MCF 10A (cell line): ENCODE results near the gene OR5B21. TPM values are rescaled to one million over a fixed set of nuclear protein-coding genes. Genes with fewer than 3 reads are reported as not detected.

Experiments
- BruUV-seq: library from RNA; stranded (reverse); fragments of 400-500 nt; replicated peaks from 2 replicates; lab custom pipeline; 2021; lab: Mats Ljungman, UMichigan
- CTCF ChIA-PET: fragments of 300-600 bp; sonication (Branson Sonifier 250); formaldehyde crosslinking; extraction: SDS; loops from one replicate; lab custom pipeline; 2021; ENCODE audit warnings: antibody characterized with exemption, inconsistent platforms; lab: Yijun Ruan, JAX
- POLR2A ChIA-PET: fragments of 300-600, 350-650 bp; sonication (Branson Sonifier 250); formaldehyde crosslinking; extraction: SDS; loops from one replicate; lab custom pipeline; 2020; ENCODE audit warnings: antibody characterized with exemption, inconsistent platforms; lab: Yijun Ruan, JAX
- DNase-seq: peaks from one replicate; pipeline ENCODE4 v3.0.0-alpha.2; 2018; ENCODE audit not compliant: unreplicated experiment
- H3K27ac Mint-ChIP-seq: one replicate; pipeline ENCODE4 v1.8.0; 2022; ENCODE audit warnings: mild to moderate bottlenecking, low read depth, mixed read lengths; ENCODE audit not compliant: unreplicated experiment
- H3K27me3 Mint-ChIP-seq: one replicate; pipeline ENCODE4 v1.8.0; 2022; ENCODE audit warnings: mixed read lengths; ENCODE audit not compliant: insufficient read depth, unreplicated experiment
- H3K36me3 Mint-ChIP-seq: one replicate; pipeline ENCODE4 v1.8.0; 2022; ENCODE audit warnings: mild to moderate bottlenecking, moderate library complexity, mixed read lengths; ENCODE audit not compliant: insufficient read depth, unreplicated experiment
- H3K4me1 Mint-ChIP-seq: one replicate; pipeline ENCODE4 v1.8.0; 2022; ENCODE audit warnings: mixed read lengths; ENCODE audit not compliant: insufficient read depth, unreplicated experiment
- H3K4me3 Mint-ChIP-seq: one replicate; pipeline ENCODE4 v1.8.0; 2022; ENCODE audit warnings: mild to moderate bottlenecking, moderate library complexity, mixed read lengths; ENCODE audit not compliant: unreplicated experiment
- H3K9me3 Mint-ChIP-seq: one replicate; pipeline ENCODE4 v1.8.0; 2022; ENCODE audit warnings: mixed read lengths; ENCODE audit not compliant: unreplicated experiment
- CTCF ChIP-seq: fragments of 200-600 bp; IDR thresholded peaks from one replicate; pipeline ENCODE4 v1.8.0; 2022; ENCODE audit warnings: antibody characterized with exemption, mild to moderate bottlenecking; ENCODE audit not compliant: unreplicated experiment
- intact Hi-C: fragments of 100-400 bp; cut with micrococcal nuclease; formaldehyde crosslinking; loops from 2 replicates; pipeline ENCODE4 v1.14.1; 2022
- total RNA-seq: library from RNA; stranded (reverse); gene quantifications from 2 replicates; pipeline ENCODE4 v1.2.3, GENCODE V29; 2022

OR5B21 gene
- total RNA-seq, 1 experiment from 2014 or later, result not detected

- Mint-ChIP-seq H3K9me3 (no peaks in the 10 kb centered on the region), H3K4me3 (no peak overlapping the region), H3K36me3 (no peaks in the 10 kb centered on the region), H3K27ac (no peak overlapping the region), H3K4me1 (peaks cover 12% of the 10 kb centered on the region), H3K27me3 (no peaks in the 10 kb centered on the region)
- DNase-seq, result no peak
- intact Hi-C loops, result no loop called here
- BruUV-seq, result no TSS peak
- POLR2A ChIA-PET, result interaction anchor here (1.5 kb wide), 1 partner anchor 10 kb away, joined by 4 read pairs; the partner anchor contains the start of gene OR5B21
- CTCF ChIA-PET, result interaction anchor here (0.6 to 2.2 kb wide), 3 partner anchors 13 to 224 kb away, joined by 3 to 8 read pairs (median 3); no protein-coding TSS in a partner anchor
- no peak for TF ChIP-seq CTCF
These were observed 9.4 kb downstream of the OR5B21 start for GRCh38 chr11:58498464-58498863.

GRCh38 chr11:58497951-58498350, 10.0 kb downstream of the OR5B21 start:
- H3K4me3 Mint-ChIP-seq, result no peak overlapping the region
- intact Hi-C loops, result no loop called here

DNA sequence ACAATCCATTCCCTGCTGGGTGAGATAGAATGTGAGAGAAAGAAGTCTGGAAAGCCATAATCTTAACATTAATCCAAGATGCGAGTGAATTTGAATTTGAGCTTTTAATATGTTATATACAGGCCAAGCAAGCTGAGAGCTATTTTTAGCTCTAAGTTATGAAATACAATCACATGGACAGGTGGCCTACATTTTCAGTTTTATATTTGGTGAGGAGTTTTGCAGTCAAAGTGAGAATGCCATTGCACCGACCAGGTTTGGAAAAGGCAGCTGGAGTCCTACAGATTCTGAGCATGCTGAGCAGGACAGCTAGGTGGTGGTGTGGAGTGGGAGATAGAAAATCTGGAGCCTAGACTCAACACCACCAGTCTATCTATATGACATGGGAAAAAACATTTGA, 12.0 kb downstream of the OR5B21 start:
- no peak for DNase-seq
- Mint-ChIP-seq H3K27me3 (no peaks in the 10 kb centered on the region), H3K27ac (no peak overlapping the region), H3K36me3 (no peaks in the 10 kb centered on the region), H3K9me3 (no peaks in the 10 kb centered on the region), H3K4me3 (no peak overlapping the region), H3K4me1 (peaks cover 13% of the 10 kb centered on the region)
- intact Hi-C loops, result no loop called here
- BruUV-seq, result no TSS peak
- CTCF ChIA-PET, result interaction anchor here (0.6 to 1.0 kb wide), 6 partner anchors 13 to 1415 kb away, joined by 3 to 5 read pairs (median 3); no protein-coding TSS in a partner anchor
- no peak for TF ChIP-seq CTCF
- POLR2A ChIA-PET, result no interaction called here

More at GRCh38 chr11:58497951-58498350, 10.0 kb downstream of the OR5B21 start:
- POLR2A ChIA-PET, result no interaction called here
- CTCF ChIA-PET, result interaction anchor here (2.2 kb wide), 1 partner anchor 16 kb away, joined by 8 read pairs; no protein-coding TSS in a partner anchor
- TF ChIP-seq CTCF, result no peak
- no TSS peak for BruUV-seq
- peaks cover 13% of the 10 kb centered on the region for H3K4me1 Mint-ChIP-seq
- H3K27me3 Mint-ChIP-seq, result no peaks in the 10 kb centered on the region
- H3K9me3 Mint-ChIP-seq, result no peaks in the 10 kb centered on the region
- no peak for DNase-seq
- H3K27ac Mint-ChIP-seq, result no peak overlapping the region
- H3K36me3 Mint-ChIP-seq, result no peaks in the 10 kb centered on the region

DNA sequence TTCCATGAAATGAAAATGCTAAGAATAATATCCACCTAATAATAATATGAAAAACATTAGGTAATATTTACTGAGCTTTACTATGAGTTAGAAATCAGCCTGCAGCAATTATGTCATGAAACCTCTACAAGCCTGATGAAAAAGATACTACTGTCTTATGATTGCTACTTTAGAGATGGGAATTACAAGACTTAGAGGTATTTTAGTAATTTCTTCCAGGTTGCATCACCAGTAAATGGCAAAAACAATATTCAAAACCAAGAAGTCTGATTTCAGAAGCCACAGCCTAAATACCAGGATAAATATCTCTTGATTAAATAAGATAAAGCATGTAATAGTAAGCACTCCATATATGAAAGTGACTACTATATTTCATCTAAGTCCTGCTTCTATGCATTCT, 13.8 kb downstream of the OR5B21 start:
- Mint-ChIP-seq H3K27me3 (no peaks in the 10 kb centered on the region), H3K36me3 (no peaks in the 10 kb centered on the region), H3K9me3 (no peaks in the 10 kb centered on the region), H3K27ac (no peak overlapping the region), H3K4me1 (peaks cover 13% of the 10 kb centered on the region), H3K4me3 (no peak overlapping the region)
- BruUV-seq, result no TSS peak
- CTCF ChIA-PET, result no interaction called here
- intact Hi-C loops, result no loop called here
- POLR2A ChIA-PET, result interaction anchor here (1.6 kb wide), 1 partner anchor 10 kb away, joined by 3 read pairs; no protein-coding TSS in a partner anchor
- no peak for DNase-seq
- TF ChIP-seq CTCF, result no peak
